ENCODE data around the gene AKT2. TPM values are rescaled to one million over a fixed set of nuclear protein-coding genes. Genes with fewer than 3 reads are reported as not detected.

The AKT2 gene
- total and polyA plus RNA-seq, 2 of the 8 experiments (the other 6 are each of a cell fraction or from before 2014, with no cell fraction given): 151 to 183 TPM

- TF ChIP-seq CBX5 (IDR thresholded peaks at IDR 0.05; ENCODE audit: low read depth, low read length) (no peak), SIRT6 (IDR thresholded peaks at IDR 0.05; ENCODE audit: low read length) (no peak), RFX5 (IDR thresholded peaks at IDR 0.05; ENCODE audit: borderline replicate concordance, low read depth, low read length) (no peak)
Measured at GRCh38 chr19:40205760-40206159, 79.4 kb downstream of the AKT2 start (continued).

Data from H1 (cell line).